Osteoblast (primary cell): ENCODE measurements around the gene MGAT4B. TPM values are rescaled to one million over a fixed set of nuclear protein-coding genes. Genes with fewer than 3 reads are reported as not detected.

ENCODE experiments used
- DNase-seq: peaks from one replicate; pipeline ENCODE4 v3.0.0; 2011; ENCODE audit warnings: low spot score, mixed read lengths; ENCODE audit not compliant: insufficient read length; ENCODE audit errors: missing footprints
- H2AFZ ChIP-seq: 2 replicates; pipeline ENCODE4 v1.6.0; 2011; ENCODE audit warnings: mild to moderate bottlenecking, low read length
- H3K27ac ChIP-seq: 2 replicates; pipeline ENCODE4 v1.5.1; 2011; ENCODE audit warnings: mild to moderate bottlenecking, low read depth, low read length, moderate library complexity
- H3K27me3 ChIP-seq: 2 replicates; pipeline ENCODE4 v1.6.0; 2012; ENCODE audit warnings: mild to moderate bottlenecking, control low read depth, inconsistent platforms, low read length, moderate library complexity; ENCODE audit not compliant: insufficient read depth
- H3K36me3 ChIP-seq: 2 replicates; pipeline ENCODE4 v1.5.1; 2011; ENCODE audit warnings: mild to moderate bottlenecking, low read length, control low read depth, moderate library complexity; ENCODE audit not compliant: insufficient read depth
- H3K4me1 ChIP-seq: 2 replicates; pipeline ENCODE4 v1.5.1; 2011; ENCODE audit warnings: mild to moderate bottlenecking, low read length, control low read depth, moderate library complexity; ENCODE audit not compliant: insufficient read depth
- H3K4me2 ChIP-seq: 2 replicates; pipeline ENCODE4 v1.6.0; 2011; ENCODE audit warnings: mild to moderate bottlenecking, low read length; ENCODE audit not compliant: insufficient read depth
- H3K4me3 ChIP-seq: fragments of 200-600 bp; sonication (generic); 3 replicates; pipeline ENCODE4 v1.5.1; 2012; ENCODE audit warnings: mild to moderate bottlenecking, low read length, inconsistent platforms; ENCODE audit not compliant: insufficient read depth
- H3K79me2 ChIP-seq: 2 replicates; pipeline ENCODE4 v1.6.0; 2012; ENCODE audit warnings: mild to moderate bottlenecking, low read length, control low read depth, inconsistent platforms; ENCODE audit not compliant: insufficient read depth
- H3K9me3 ChIP-seq: 2 replicates; pipeline ENCODE4 v1.5.1; 2011; ENCODE audit warnings: low read depth, low read length, control low read depth
- H4K20me1 ChIP-seq: 2 replicates; pipeline ENCODE4 v1.6.0; 2012; ENCODE audit warnings: mild to moderate bottlenecking, low read length, control low read depth; ENCODE audit not compliant: insufficient read depth
- CTCF ChIP-seq: IDR thresholded peaks from 2 replicates; pipeline ENCODE4 v1.5.1; 2011; ENCODE audit warnings: mild to moderate bottlenecking, low read depth, low read length, moderate library complexity; ENCODE audit errors: extremely low read depth
- total RNA-seq: library from RNA; depleted of rRNA; stranded (reverse); fragments of >200 nt; gene quantifications from 2 replicates; pipeline ENCODE4 v1.2.3, GENCODE V29; 2012

The MGAT4B gene
- total RNA-seq, 1 donor, result 95.9 TPM

GRCh38 chr5:179794575-179794974, 12.1 kb downstream of the MGAT4B start:
- peak; percentile 70 for DNase-seq
- Histone ChIP-seq H3K9me3 (no peaks in the 10 kb centered on the region), H3K4me3 (no peak overlapping the region), H3K4me2 (no peak overlapping the region), H2AFZ (no peak overlapping the region), H3K27ac (no peak overlapping the region), H3K36me3 (peaks cover 22% of the 10 kb centered on the region), H4K20me1 (no peaks in the 10 kb centered on the region), H3K4me1 (peaks cover 10% of the 10 kb centered on the region), H3K79me2 (no peaks in the 10 kb centered on the region), H3K27me3 (no peaks in the 10 kb centered on the region)
- TF ChIP-seq CTCF, result no peak

- peak overlapping the region; percentile 30 for H3K4me3 ChIP-seq
- TF ChIP-seq CTCF, result no peak
- no peaks in the 10 kb centered on the region for H3K79me2 ChIP-seq
- no peak overlapping the region for H2AFZ ChIP-seq
- H3K27me3 ChIP-seq, result no peaks in the 10 kb centered on the region
- no peaks in the 10 kb centered on the region for H4K20me1 ChIP-seq
- DNase-seq, result no peak
- peak overlapping the region; percentile 57 for H3K4me2 ChIP-seq
- H3K4me1 ChIP-seq, result peaks cover 10% of the 10 kb centered on the region
- no peaks in the 10 kb centered on the region for H3K9me3 ChIP-seq
- H3K27ac ChIP-seq, result no peak overlapping the region
- peaks cover 17% of the 10 kb centered on the region for H3K36me3 ChIP-seq
Observed at GRCh38 chr5:179794171-179794570, 12.5 kb downstream of the MGAT4B start.

GRCh38 chr5:179793468-179794139, 13.1 kb downstream of the MGAT4B start, which contains the start of gene LTC4S:
TSS of gene LTC4S (plus strand) at chr5:179793986. CDS start at chr5:179794081, 95 bp downstream.
- Histone ChIP-seq H2AFZ (peak within 1 kb of the TSS; percentile 77), H3K9me3 (no peaks in the 10 kb centered on the region), H3K4me3 (peak within 1 kb of the TSS; percentile 30), H4K20me1 (no peaks in the 10 kb centered on the region), H3K27ac (no peak within 1 kb of the TSS), H3K27me3 (no peaks in the 10 kb centered on the region), H3K79me2 (no peaks in the 10 kb centered on the region), H3K36me3 (peaks cover 12% of the 10 kb centered on the region), H3K4me2 (peak within 1 kb of the TSS; percentile 57), H3K4me1 (peaks cover 10% of the 10 kb centered on the region)
- TF ChIP-seq CTCF, result no peak
- DNase-seq, result peak; percentile 97

- Histone ChIP-seq H3K27ac (no peak overlapping the region), H3K79me2 (no peaks in the 10 kb centered on the region), H3K4me1 (peaks cover 10% of the 10 kb centered on the region), H2AFZ (no peak overlapping the region), H3K4me2 (no peak overlapping the region), H3K4me3 (no peak overlapping the region), H3K27me3 (no peaks in the 10 kb centered on the region), H4K20me1 (no peaks in the 10 kb centered on the region), H3K36me3 (peaks cover 4% of the 10 kb centered on the region), H3K9me3 (no peaks in the 10 kb centered on the region)
- DNase-seq, result peak; percentile 78
- TF ChIP-seq CTCF, result no peak
Observed at GRCh38 chr5:179792612-179793467, 13.8 kb downstream of the MGAT4B start.
